ENCODE results near the gene LBH.
A peak's percentile ranks its signal among the peaks of the same experiment; 100 is the strongest.

- TF ChIP-seq CTCF (IDR thresholded peaks at IDR 0.05) (peak; percentile 82 to 95 (median 89)), POLR2A (IDR thresholded peaks at IDR 0.05) (no peak), POLR2AphosphoS5 (IDR thresholded peaks at IDR 0.05) (peak in 1 of 4 donors; percentile 10), EP300 (IDR thresholded peaks at IDR 0.05) (no peak)
These were observed 22.9 kb upstream of the LBH start for GRCh38 chr2:30208453-30208852.

Measured in sigmoid colon (tissue), 4 donors.